ENCODE data around the gene PRG2. TPM values are rescaled to one million over a fixed set of nuclear protein-coding genes. Genes with fewer than 3 reads are reported as not detected.

The PRG2 gene
- total RNA-seq, 1 experiment from 2014 or later: 0.57 TPM

DNA sequence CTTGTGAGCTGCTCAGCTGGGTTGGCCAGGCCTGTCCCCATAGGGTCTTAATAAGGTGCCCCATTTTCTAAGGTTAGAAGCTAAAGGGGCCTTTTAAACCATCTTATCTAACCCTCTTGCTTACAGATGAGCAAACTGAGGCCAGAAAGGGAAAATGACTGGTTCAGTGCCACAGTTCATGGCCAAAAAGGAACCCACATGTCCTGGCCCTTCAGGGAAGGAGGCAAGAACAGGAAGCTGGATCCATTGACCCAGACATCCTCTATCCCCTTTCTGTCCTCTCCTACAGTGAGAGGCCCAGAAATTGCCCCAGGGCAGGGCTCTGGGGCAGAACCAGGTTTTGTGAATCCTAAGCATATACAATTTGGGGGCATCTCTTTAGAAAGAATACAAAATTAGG, 19.5 kb downstream of the PRG2 start (continued):
- TF ChIP-seq, protein P1, sequence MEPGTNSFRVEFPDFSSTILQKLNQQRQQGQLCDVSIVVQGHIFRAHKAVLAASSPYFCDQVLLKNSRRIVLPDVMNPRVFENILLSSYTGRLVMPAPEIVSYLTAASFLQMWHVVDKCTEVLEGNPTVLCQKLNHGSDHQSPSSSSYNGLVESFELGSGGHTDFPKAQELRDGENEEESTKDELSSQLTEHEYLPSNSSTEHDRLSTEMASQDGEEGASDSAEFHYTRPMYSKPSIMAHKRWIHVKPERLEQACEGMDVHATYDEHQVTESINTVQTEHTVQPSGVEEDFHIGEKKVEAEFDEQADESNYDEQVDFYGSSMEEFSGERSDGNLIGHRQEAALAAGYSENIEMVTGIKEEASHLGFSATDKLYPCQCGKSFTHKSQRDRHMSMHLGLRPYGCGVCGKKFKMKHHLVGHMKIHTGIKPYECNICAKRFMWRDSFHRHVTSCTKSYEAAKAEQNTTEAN (CRISPR knock-in tag; IDR thresholded peaks at IDR 0.05): no peak
- TF ChIP-seq GABPB1 (CRISPR knock-in tag; IDR thresholded peaks at IDR 0.05) (no peak), MXD4 (CRISPR knock-in tag; IDR thresholded peaks at IDR 0.05; ENCODE audit: borderline replicate concordance) (no peak)
- TF ChIP-seq, protein P2, sequence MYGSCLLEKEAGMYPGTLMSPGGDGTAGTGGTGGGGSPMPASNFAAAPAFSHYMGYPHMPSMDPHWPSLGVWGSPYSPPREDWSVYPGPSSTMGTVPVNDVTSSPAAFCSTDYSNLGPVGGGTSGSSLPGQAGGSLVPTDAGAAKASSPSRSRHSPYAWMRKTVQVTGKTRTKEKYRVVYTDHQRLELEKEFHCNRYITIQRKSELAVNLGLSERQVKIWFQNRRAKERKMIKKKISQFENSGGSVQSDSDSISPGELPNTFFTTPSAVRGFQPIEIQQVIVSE (CRISPR knock-in tag; IDR thresholded peaks at IDR 0.05; ENCODE audit: borderline replicate concordance): no peak

- TF ChIP-seq, protein P3, sequence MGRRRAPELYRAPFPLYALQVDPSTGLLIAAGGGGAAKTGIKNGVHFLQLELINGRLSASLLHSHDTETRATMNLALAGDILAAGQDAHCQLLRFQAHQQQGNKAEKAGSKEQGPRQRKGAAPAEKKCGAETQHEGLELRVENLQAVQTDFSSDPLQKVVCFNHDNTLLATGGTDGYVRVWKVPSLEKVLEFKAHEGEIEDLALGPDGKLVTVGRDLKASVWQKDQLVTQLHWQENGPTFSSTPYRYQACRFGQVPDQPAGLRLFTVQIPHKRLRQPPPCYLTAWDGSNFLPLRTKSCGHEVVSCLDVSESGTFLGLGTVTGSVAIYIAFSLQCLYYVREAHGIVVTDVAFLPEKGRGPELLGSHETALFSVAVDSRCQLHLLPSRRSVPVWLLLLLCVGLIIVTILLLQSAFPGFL (CRISPR knock-in tag; IDR thresholded peaks at IDR 0.05; ENCODE audit: borderline replicate concordance): no peak
- TF ChIP-seq SMAD4 (CRISPR knock-in tag; IDR thresholded peaks at IDR 0.05) (no peak), ZNF121 (CRISPR knock-in tag; IDR thresholded peaks at IDR 0.05) (no peak), ATF6 (CRISPR knock-in tag; IDR thresholded peaks at IDR 0.05) (no peak), SMAD3 (CRISPR knock-in tag; IDR thresholded peaks at IDR 0.05; ENCODE audit: borderline replicate concordance) (no peak), FOXJ3 (CRISPR knock-in tag; IDR thresholded peaks at IDR 0.05; ENCODE audit: borderline replicate concordance) (no peak), SOX15 (CRISPR knock-in tag; IDR thresholded peaks at IDR 0.05) (no peak), RELA (CRISPR knock-in tag; IDR thresholded peaks at IDR 0.05; ENCODE audit: borderline replicate concordance) (no peak), CTCF (IDR thresholded peaks at IDR 0.05) (no peak)
- TF ChIP-seq, protein P4, sequence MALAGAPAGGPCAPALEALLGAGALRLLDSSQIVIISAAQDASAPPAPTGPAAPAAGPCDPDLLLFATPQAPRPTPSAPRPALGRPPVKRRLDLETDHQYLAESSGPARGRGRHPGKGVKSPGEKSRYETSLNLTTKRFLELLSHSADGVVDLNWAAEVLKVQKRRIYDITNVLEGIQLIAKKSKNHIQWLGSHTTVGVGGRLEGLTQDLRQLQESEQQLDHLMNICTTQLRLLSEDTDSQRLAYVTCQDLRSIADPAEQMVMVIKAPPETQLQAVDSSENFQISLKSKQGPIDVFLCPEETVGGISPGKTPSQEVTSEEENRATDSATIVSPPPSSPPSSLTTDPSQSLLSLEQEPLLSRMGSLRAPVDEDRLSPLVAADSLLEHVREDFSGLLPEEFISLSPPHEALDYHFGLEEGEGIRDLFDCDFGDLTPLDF (CRISPR knock-in tag; IDR thresholded peaks at IDR 0.05): no peak
- Mint-ChIP-seq H3K4me3 (no peak overlapping the region), H3K4me1 (peaks cover 17% of the 10 kb centered on the region), H3K27ac (no peak overlapping the region), H3K9me3 (peaks cover 6% of the 10 kb centered on the region), H3K36me3 (no peaks in the 10 kb centered on the region), H3K27me3 (ENCODE audit: low read depth) (peaks cover 4% of the 10 kb centered on the region)
- CTCF ChIA-PET: interaction anchor here (1.4 kb wide), 2 partner anchors 11 to 25 kb away, joined by 4 read pairs; no protein-coding TSS in a partner anchor
- ATAC-seq (no peak), DNase-seq (ENCODE audit: low spot score) (no peak)
- POLR2A ChIA-PET: no interaction called here
Measured at GRCh38 chr11:57370251-57370650, 20.2 kb downstream of the PRG2 start.

DNA sequence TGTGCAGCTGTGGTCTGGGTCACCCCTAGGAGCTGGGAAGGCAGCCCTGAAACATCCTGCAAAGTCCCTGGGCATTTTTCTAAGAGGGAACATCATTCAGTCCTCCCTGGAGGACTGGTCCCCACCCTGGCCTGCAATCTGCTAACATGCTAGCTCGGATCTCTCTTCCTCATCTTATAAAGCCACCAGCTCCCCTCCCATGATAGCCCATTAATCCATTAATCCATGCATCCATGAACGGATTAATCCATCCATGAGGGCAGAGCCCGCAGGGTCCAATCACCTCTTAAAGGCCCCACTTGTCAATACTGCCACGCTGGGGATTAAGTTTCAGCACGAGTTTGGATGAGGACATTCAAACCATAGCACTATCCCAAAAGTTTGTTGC, 21.6 kb downstream of the PRG2 start:
- CTCF ChIA-PET: interaction anchor here (1.0 to 1.2 kb wide), 2 partner anchors 12 to 23 kb away, joined by 3 to 4 read pairs; no protein-coding TSS in a partner anchor
- Mint-ChIP-seq H3K4me1 (peaks cover 24% of the 10 kb centered on the region), H3K27ac (peak overlapping the region; percentile 19; the same call in 1 of the 2 replicates), H3K27me3 (ENCODE audit: low read depth) (peaks cover under 1% of the 10 kb centered on the region; the same call in 1 of the 2 replicates), H3K9me3 (peaks cover 4% of the 10 kb centered on the region), H3K36me3 (no peaks in the 10 kb centered on the region), H3K4me3 (no peak overlapping the region)
- no peak for TF ChIP-seq CTCF (IDR thresholded peaks at IDR 0.05)
- ATAC-seq (no peak), DNase-seq (ENCODE audit: low spot score) (no peak)
- POLR2A ChIA-PET: no interaction called here

Measured in WTC11 (cell line).